Thoracic aorta (tissue), 2 donors: Measurements from ENCODE around the gene BBS2. TPM values are rescaled to one million over a fixed set of nuclear protein-coding genes. Genes with fewer than 3 reads are reported as not detected.

Experiments
- ATAC-seq: fragments of 150-250 bp; one replicate; pipeline ENCODE4 v1.8.0; 2017; ENCODE audit warnings: low read depth; ENCODE audit not compliant: insufficient number of reproducible peaks, low FRiP score
- DNase-seq: peaks from one replicate; pipeline ENCODE4 v3.0.0-alpha.2; 2020; ENCODE audit warnings: low spot score
- H3K27ac ChIP-seq, 2 donors: fragments of 200-600 bp; sonication (generic); 1 replicate in 1 of 2; 2 replicates in 1 of 2; pipeline ENCODE4 v1.5.1; 2016; ENCODE audit warnings: mild to moderate bottlenecking in 2 of 2, moderate library complexity in 2 of 2
- H3K27me3 ChIP-seq: fragments of 200-600 bp; sonication (generic); replicated peaks from 2 replicates; pipeline ENCODE4 v1.6.0; 2016; ENCODE audit warnings: mild to moderate bottlenecking; ENCODE audit not compliant: insufficient read depth
- H3K36me3 ChIP-seq: fragments of 200-600 bp; sonication (generic); one replicate; pipeline ENCODE4 v1.5.1; 2016
- H3K4me1 ChIP-seq, 2 donors: fragments of 200-600 bp; sonication (generic); 1 replicate in 1 of 2; 2 replicates in 1 of 2; pipeline versions ENCODE4 v1.5.1 to v1.6.0; 2016; ENCODE audit warnings: low read depth in 2 of 2, mild to moderate bottlenecking in 1 of 2; ENCODE audit not compliant: control insufficient read depth in 1 of 2
- H3K4me3 ChIP-seq: fragments of 200-600 bp; sonication (generic); 2 replicates; pipeline ENCODE4 v1.5.1; 2016; ENCODE audit warnings: mild to moderate bottlenecking
- H3K9me3 ChIP-seq: fragments of 200-600 bp; sonication (generic); 2 replicates; pipeline ENCODE4 v1.5.1; 2016
- total RNA-seq, 2 donors: library from RNA; depleted of rRNA; stranded (reverse); fragments of >200 nt; gene quantifications; one replicate each; pipeline versions ENCODE4 v1.1.0 to v1.2.3, GENCODE V29; 2016
- TF ChIP-seq, protein P1 (sequence below): fragments of 200-600 bp; sonication (generic); IDR thresholded peaks from one replicate; pipeline ENCODE4 v1.5.1; 2019; ENCODE audit warnings: antibody characterized with exemption

The BBS2 gene
- total RNA-seq, 2 donors from 2014 or later, result 33.3 to 39.3 TPM

- no peaks in the 10 kb centered on the region for H3K9me3 ChIP-seq
- no peak overlapping the region for H3K4me3 ChIP-seq
- no peaks in the 10 kb centered on the region for H3K4me1 ChIP-seq
- DNase-seq (no peak), ATAC-seq (no peak)
- H3K27me3 ChIP-seq, result no peaks in the 10 kb centered on the region
- TF ChIP-seq, protein P1, sequence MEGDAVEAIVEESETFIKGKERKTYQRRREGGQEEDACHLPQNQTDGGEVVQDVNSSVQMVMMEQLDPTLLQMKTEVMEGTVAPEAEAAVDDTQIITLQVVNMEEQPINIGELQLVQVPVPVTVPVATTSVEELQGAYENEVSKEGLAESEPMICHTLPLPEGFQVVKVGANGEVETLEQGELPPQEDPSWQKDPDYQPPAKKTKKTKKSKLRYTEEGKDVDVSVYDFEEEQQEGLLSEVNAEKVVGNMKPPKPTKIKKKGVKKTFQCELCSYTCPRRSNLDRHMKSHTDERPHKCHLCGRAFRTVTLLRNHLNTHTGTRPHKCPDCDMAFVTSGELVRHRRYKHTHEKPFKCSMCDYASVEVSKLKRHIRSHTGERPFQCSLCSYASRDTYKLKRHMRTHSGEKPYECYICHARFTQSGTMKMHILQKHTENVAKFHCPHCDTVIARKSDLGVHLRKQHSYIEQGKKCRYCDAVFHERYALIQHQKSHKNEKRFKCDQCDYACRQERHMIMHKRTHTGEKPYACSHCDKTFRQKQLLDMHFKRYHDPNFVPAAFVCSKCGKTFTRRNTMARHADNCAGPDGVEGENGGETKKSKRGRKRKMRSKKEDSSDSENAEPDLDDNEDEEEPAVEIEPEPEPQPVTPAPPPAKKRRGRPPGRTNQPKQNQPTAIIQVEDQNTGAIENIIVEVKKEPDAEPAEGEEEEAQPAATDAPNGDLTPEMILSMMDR, result no peak
- H3K27ac ChIP-seq, result no peak overlapping the region
- H3K36me3 ChIP-seq, result peaks cover 74% of the 10 kb centered on the region
Observed at GRCh38 chr16:56469748-56470147, 50.1 kb downstream of the BBS2 start.

DNA sequence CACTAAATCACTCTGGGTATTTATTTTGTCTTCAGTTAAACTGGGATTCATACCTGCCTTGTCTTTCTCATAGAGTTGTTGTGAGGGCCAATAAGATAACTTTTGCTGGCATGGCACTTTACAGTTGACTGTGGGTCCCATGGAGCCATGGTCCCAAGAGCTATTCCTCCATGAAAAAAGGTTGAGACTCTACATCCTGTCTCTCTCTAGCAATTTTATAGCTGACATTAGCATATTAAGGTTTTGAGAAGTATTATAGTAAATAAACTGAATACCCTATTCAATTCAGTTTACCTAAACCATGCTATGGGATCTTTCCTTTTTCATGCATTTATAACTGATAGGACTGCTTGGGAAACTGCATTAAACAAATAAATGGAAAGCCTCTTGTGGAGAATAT is 51.0 kb downstream of the BBS2 start:
- Histone ChIP-seq H3K9me3 (no peaks in the 10 kb centered on the region), H3K4me3 (no peak overlapping the region), H3K4me1 (no peaks in the 10 kb centered on the region), H3K27ac (no peak overlapping the region), H3K27me3 (no peaks in the 10 kb centered on the region), H3K36me3 (peaks cover 68% of the 10 kb centered on the region)
- ATAC-seq, result no peak
- no peak for DNase-seq
- TF ChIP-seq, protein P1, result no peak

DNA sequence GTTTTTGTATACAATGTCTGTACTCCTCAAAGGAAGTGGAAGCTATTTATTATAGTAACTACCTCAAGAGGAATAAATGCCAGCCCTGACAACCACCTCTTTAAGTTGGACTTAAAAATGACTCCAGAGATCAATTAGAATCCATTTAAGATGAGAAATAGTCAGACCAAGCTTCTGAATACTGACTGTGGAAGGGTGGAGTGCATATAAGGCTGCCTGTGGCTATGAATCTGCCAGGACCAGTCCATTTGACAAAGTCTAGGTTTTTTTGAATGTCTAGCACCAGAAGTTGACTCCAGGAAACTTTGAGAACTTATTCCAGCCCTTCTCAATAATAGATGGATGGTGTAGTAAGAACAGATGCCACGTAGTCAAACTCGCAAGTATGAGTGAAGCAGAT is 53.5 kb downstream of the BBS2 start:
- Histone ChIP-seq H3K9me3 (no peaks in the 10 kb centered on the region), H3K36me3 (peaks cover 47% of the 10 kb centered on the region), H3K4me3 (no peak overlapping the region), H3K4me1 (no peaks in the 10 kb centered on the region), H3K27me3 (no peaks in the 10 kb centered on the region), H3K27ac (no peak overlapping the region)
- TF ChIP-seq, protein P1, result no peak
- ATAC-seq (no peak), DNase-seq (no peak)

- Histone ChIP-seq H3K4me1 (no peaks in the 10 kb centered on the region), H3K36me3 (peaks cover 37% of the 10 kb centered on the region), H3K27me3 (no peaks in the 10 kb centered on the region), H3K9me3 (no peaks in the 10 kb centered on the region), H3K4me3 (no peak overlapping the region), H3K27ac (no peak overlapping the region)
- ATAC-seq (no peak), DNase-seq (no peak)
- TF ChIP-seq, protein P1, result no peak
Observed at GRCh38 chr16:56463153-56463552, 56.7 kb downstream of the BBS2 start.

DNA sequence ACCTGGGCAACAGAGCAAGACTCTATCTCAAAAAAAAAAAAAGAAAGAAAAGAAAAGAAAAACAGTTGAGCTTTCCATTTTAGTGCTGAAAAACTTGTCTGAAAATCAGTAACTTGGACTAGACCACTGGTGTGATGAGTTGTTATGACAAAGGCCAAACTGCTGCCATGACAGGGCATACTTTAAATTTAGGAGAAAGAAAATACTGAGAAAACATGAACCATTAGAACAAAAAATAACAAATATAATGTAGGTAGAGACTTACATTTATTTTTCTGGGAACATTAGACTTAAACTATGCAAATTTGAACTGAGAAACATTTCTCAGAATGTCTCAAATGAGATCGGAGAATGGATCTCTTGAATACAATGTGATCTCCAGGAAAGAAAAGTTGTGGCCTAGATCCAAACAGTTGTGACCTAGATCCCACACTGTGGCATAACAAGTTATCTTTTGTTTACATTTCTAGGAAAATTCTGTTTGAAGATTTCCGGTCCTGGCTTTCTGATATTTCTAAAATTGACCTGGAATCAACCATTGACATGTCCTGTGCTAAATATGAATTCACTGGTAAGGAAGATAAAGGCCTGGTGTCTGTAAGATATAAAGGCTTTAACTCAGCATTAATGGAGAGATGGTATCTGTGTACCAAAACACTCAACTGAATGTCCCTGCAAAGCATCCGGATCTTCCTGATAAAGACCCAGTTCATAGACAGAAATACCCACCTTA is 57.6 kb downstream of the BBS2 start:
- DNase-seq (no peak), ATAC-seq (no peak)
- Histone ChIP-seq H3K4me1 (no peaks in the 10 kb centered on the region), H3K9me3 (no peaks in the 10 kb centered on the region), H3K27me3 (no peaks in the 10 kb centered on the region), H3K36me3 (peaks cover 31% of the 10 kb centered on the region), H3K4me3 (no peak overlapping the region), H3K27ac (no peak overlapping the region)
- TF ChIP-seq, protein P1, result no peak
